A673 (cell line): ENCODE data around the gene ENTPD7.

Experiments
- EZH2 ChIP-seq: fragments of 200-600 bp; sonication (generic); IDR thresholded peaks from 2 replicates; pipeline ENCODE4 v1.6.1; 2017; ENCODE audit warnings: borderline replicate concordance, low read depth, mild to moderate bottlenecking, mixed read lengths, antibody characterized with exemption, low read length; ENCODE audit not compliant: poor library complexity, severe bottlenecking
- TF ChIP-seq, protein P1 (sequence below): fragments of 300-800, 200-600 bp; sonication (generic); conservative IDR thresholded peaks from 2 replicates; pipeline ENCODE4 v1.5.1; 2017; ENCODE audit warnings: low read depth, mild to moderate bottlenecking, antibody characterized with exemption, low read length, moderate library complexity, mixed read lengths

DNA sequence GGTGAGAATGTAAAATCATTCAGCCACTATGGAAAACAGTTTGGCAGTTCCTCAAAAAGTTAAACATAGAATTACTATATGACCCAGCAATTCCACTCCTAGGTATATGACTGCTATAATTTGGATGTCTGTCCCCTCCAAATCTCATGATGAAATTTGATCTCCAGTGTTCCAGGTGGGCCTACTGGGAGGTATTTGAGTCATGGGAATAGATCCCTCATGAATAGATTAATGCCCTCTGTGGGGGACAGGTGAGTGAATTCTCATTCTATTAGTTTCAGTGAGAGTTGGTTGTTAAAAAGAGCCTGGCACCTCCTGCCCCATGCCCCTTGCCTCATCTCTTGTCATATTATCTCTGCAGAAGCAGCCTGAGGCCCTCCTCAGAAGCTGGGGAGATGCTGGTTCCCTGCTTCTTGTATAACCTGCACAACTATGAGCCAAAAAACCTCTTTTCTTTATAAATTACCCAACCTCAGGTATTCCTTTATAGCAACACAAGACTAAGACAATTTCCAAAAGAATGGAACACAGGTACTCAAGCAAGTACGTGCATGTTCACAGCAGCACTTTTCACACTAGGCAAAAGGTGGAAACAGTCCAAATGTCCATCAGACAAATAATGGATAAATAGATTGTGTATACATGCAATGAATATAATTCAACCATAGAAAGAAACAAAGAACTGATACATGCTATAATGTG lies 30.2 kb upstream of the ENTPD7 start:
- TF ChIP-seq, protein P1, sequence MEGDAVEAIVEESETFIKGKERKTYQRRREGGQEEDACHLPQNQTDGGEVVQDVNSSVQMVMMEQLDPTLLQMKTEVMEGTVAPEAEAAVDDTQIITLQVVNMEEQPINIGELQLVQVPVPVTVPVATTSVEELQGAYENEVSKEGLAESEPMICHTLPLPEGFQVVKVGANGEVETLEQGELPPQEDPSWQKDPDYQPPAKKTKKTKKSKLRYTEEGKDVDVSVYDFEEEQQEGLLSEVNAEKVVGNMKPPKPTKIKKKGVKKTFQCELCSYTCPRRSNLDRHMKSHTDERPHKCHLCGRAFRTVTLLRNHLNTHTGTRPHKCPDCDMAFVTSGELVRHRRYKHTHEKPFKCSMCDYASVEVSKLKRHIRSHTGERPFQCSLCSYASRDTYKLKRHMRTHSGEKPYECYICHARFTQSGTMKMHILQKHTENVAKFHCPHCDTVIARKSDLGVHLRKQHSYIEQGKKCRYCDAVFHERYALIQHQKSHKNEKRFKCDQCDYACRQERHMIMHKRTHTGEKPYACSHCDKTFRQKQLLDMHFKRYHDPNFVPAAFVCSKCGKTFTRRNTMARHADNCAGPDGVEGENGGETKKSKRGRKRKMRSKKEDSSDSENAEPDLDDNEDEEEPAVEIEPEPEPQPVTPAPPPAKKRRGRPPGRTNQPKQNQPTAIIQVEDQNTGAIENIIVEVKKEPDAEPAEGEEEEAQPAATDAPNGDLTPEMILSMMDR = no peak
- TF ChIP-seq EZH2 = no peak
